OCI-LY1 (cell line): ENCODE results near the gene ACTL8.

Experiments used
- H2AFZ ChIP-seq: fragments of 200-600 bp; sonication (generic), shearing (Covaris generic); 2 replicates; pipeline ENCODE4 v1.6.0; 2014; ENCODE audit warnings: antibody characterized with exemption, mild to moderate bottlenecking, low read length
- H3F3A ChIP-seq: fragments of 200-600 bp; sonication (generic), shearing (Covaris generic); 2 replicates; pipeline ENCODE4 v1.6.0; 2014; ENCODE audit warnings: mild to moderate bottlenecking, antibody characterized with exemption, low read length, moderate library complexity; ENCODE audit not compliant: insufficient read depth
- H3K27ac ChIP-seq: fragments of 200-600 bp; sonication (generic); 2 replicates; pipeline ENCODE4 v1.5.1; 2014; ENCODE audit warnings: low read length, mixed run types, mild to moderate bottlenecking, low read depth; ENCODE audit not compliant: poor library complexity, severe bottlenecking
- H3K27me3 ChIP-seq: fragments of 200-600 bp; sonication (generic); 2 replicates; pipeline ENCODE4 v1.6.0; 2014; ENCODE audit warnings: antibody characterized with exemption, mild to moderate bottlenecking, low read length, moderate library complexity; ENCODE audit not compliant: insufficient read depth
- H3K36me3 ChIP-seq: fragments of 200-600 bp; sonication (generic); 2 replicates; pipeline ENCODE4 v1.6.1; 2014; ENCODE audit warnings: mild to moderate bottlenecking, antibody characterized with exemption, low read length, moderate library complexity, mixed read lengths; ENCODE audit not compliant: insufficient read depth
- H3K4me1 ChIP-seq: fragments of 200-600 bp; sonication (generic); 2 replicates; pipeline ENCODE4 v1.5.1; 2014; ENCODE audit warnings: mild to moderate bottlenecking, low read length, moderate library complexity; ENCODE audit not compliant: insufficient read depth, severe bottlenecking
- H3K4me2 ChIP-seq: fragments of 200-600 bp; sonication (generic), shearing (Covaris generic); 2 replicates; pipeline ENCODE4 v1.6.1; 2014; ENCODE audit warnings: low read length
- H3K4me3 ChIP-seq: fragments of 200-600 bp; sonication (generic); 2 replicates; pipeline ENCODE4 v1.5.1; 2014; ENCODE audit warnings: low read length, low read depth, mild to moderate bottlenecking, mixed read lengths; ENCODE audit not compliant: poor library complexity, severe bottlenecking
- H3K79me2 ChIP-seq: fragments of 200-600 bp; shearing (Covaris generic); 2 replicates; pipeline ENCODE4 v1.6.1; 2016; ENCODE audit warnings: mixed run types, low read length, mixed read lengths; ENCODE audit not compliant: insufficient read depth
- H3K9ac ChIP-seq: fragments of 200-600 bp; sonication (generic), shearing (Covaris generic); 2 replicates; pipeline ENCODE4 v1.6.1; 2014; ENCODE audit warnings: mild to moderate bottlenecking, low read length, mixed read lengths
- H3K9me2 ChIP-seq: fragments of 200-600 bp; sonication (generic), shearing (Covaris generic); 2 replicates; pipeline ENCODE4 v1.6.1; 2014; ENCODE audit warnings: low read depth, mild to moderate bottlenecking, low read length, mixed read lengths
- H3K9me3 ChIP-seq: fragments of 200-600 bp; shearing (Covaris generic); 2 replicates; pipeline ENCODE4 v1.6.1; 2014; ENCODE audit warnings: low read length, mixed read lengths
- H4K20me1 ChIP-seq: fragments of 200-600 bp; sonication (generic), shearing (Covaris generic); 2 replicates; pipeline ENCODE4 v1.6.0; 2016; ENCODE audit warnings: mild to moderate bottlenecking, low read length; ENCODE audit not compliant: insufficient read depth
- EZH2 ChIP-seq: fragments of 200-600 bp; sonication (generic), shearing (Covaris generic); IDR thresholded peaks from 2 replicates; pipeline ENCODE4 v1.8.0; 2017; ENCODE audit warnings: borderline replicate concordance, mixed run types, mild to moderate bottlenecking, antibody characterized with exemption, low read length, moderate library complexity, mixed read lengths
- TF ChIP-seq, protein P1 (sequence below): fragments of 200-600 bp; sonication (generic), shearing (Covaris generic); IDR thresholded peaks from 2 replicates; pipeline ENCODE4 v1.5.1; 2017; ENCODE audit warnings: mild to moderate bottlenecking, antibody characterized with exemption, low read length, moderate library complexity, mixed read lengths

Gene ACTL8

GRCh38 chr1:17743008-17743647 lies 12.0 kb upstream of the ACTL8 start:
- TF ChIP-seq, protein P1, sequence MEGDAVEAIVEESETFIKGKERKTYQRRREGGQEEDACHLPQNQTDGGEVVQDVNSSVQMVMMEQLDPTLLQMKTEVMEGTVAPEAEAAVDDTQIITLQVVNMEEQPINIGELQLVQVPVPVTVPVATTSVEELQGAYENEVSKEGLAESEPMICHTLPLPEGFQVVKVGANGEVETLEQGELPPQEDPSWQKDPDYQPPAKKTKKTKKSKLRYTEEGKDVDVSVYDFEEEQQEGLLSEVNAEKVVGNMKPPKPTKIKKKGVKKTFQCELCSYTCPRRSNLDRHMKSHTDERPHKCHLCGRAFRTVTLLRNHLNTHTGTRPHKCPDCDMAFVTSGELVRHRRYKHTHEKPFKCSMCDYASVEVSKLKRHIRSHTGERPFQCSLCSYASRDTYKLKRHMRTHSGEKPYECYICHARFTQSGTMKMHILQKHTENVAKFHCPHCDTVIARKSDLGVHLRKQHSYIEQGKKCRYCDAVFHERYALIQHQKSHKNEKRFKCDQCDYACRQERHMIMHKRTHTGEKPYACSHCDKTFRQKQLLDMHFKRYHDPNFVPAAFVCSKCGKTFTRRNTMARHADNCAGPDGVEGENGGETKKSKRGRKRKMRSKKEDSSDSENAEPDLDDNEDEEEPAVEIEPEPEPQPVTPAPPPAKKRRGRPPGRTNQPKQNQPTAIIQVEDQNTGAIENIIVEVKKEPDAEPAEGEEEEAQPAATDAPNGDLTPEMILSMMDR = no peak
- no peak for TF ChIP-seq EZH2
- no peaks in the 10 kb centered on the region for H3K9me2 ChIP-seq
- H3K4me2 ChIP-seq = no peak overlapping the region
- H3K9ac ChIP-seq = no peak overlapping the region
- no peaks in the 10 kb centered on the region for H3K9me3 ChIP-seq
- no peak overlapping the region for H2AFZ ChIP-seq
- H3K27ac ChIP-seq = no peak overlapping the region
- no peaks in the 10 kb centered on the region for H3K36me3 ChIP-seq
- no peaks in the 10 kb centered on the region for H3K27me3 ChIP-seq
- no peaks in the 10 kb centered on the region for H3F3A ChIP-seq
- no peaks in the 10 kb centered on the region for H3K79me2 ChIP-seq
- H4K20me1 ChIP-seq = no peaks in the 10 kb centered on the region
- H3K4me3 ChIP-seq = no peak overlapping the region
- H3K4me1 ChIP-seq = no peaks in the 10 kb centered on the region

DNA sequence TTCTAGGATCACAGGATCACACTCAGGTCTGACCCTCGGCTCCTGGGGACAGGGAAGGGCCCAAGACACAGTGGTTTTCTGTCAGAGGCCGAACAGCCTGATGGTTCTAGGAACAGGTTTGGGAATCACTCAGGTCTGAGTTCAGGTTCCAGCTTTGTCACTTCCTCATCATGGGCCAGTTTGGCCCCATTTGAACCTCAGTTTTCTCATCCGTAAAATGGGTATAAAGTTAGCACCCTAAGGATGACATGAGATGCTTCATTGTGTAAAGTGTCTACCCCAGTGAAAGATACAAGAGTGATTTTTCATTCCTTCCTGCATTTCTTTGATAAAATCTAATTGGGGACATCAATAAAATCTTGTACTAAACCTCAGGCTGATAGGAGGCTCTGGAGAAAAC lies 11.2 kb upstream of the ACTL8 start:
- Histone ChIP-seq H4K20me1 (no peaks in the 10 kb centered on the region), H3K27ac (no peak overlapping the region), H3K9ac (no peak overlapping the region), H2AFZ (no peak overlapping the region), H3K27me3 (no peaks in the 10 kb centered on the region), H3K4me1 (no peaks in the 10 kb centered on the region), H3K4me2 (no peak overlapping the region), H3K9me2 (no peaks in the 10 kb centered on the region), H3F3A (no peaks in the 10 kb centered on the region), H3K4me3 (no peak overlapping the region), H3K36me3 (no peaks in the 10 kb centered on the region), H3K79me2 (no peaks in the 10 kb centered on the region), H3K9me3 (no peaks in the 10 kb centered on the region)
- no peak for TF ChIP-seq EZH2
- TF ChIP-seq, protein P1 = no peak

GRCh38 chr1:17744666-17745478 lies 10.3 kb upstream of the ACTL8 start:
- H3K27ac ChIP-seq = no peak overlapping the region
- no peaks in the 10 kb centered on the region for H3K36me3 ChIP-seq
- H3K4me2 ChIP-seq = no peak overlapping the region
- no peaks in the 10 kb centered on the region for H3K4me1 ChIP-seq
- H2AFZ ChIP-seq = no peak overlapping the region
- no peaks in the 10 kb centered on the region for H3K27me3 ChIP-seq
- no peaks in the 10 kb centered on the region for H3K9me2 ChIP-seq
- H3F3A ChIP-seq = no peaks in the 10 kb centered on the region
- H3K9me3 ChIP-seq = no peaks in the 10 kb centered on the region
- no peaks in the 10 kb centered on the region for H4K20me1 ChIP-seq
- H3K9ac ChIP-seq = no peak overlapping the region
- TF ChIP-seq EZH2 = no peak
- TF ChIP-seq, protein P1 = peak; percentile 37; the same call in 1 of the 2 replicates
- no peaks in the 10 kb centered on the region for H3K79me2 ChIP-seq
- H3K4me3 ChIP-seq = no peak overlapping the region
